GM18907 (cell line): ENCODE data around the gene COL20A1.
"Not testable (repeated sequence)": the region's sequence is repeated elsewhere in the genome, so short reads cannot be mapped to it uniquely, and the experiment has no call there.

ENCODE experiments used
- ATAC-seq: cut with Tn5 transposase; IDR thresholded peaks from one replicate; pipeline ENCODE4 v1.9.1; 2021; ENCODE audit warnings: mild to moderate bottlenecking, moderate library complexity; ENCODE audit not compliant: unreplicated experiment

Gene COL20A1

GRCh38 chr20:63370618-63371187, 77.7 kb downstream of the COL20A1 start:
- ATAC-seq: no peak

GRCh38 chr20:63371291-63371865, 78.4 kb downstream of the COL20A1 start:
- no peak for ATAC-seq

DNA sequence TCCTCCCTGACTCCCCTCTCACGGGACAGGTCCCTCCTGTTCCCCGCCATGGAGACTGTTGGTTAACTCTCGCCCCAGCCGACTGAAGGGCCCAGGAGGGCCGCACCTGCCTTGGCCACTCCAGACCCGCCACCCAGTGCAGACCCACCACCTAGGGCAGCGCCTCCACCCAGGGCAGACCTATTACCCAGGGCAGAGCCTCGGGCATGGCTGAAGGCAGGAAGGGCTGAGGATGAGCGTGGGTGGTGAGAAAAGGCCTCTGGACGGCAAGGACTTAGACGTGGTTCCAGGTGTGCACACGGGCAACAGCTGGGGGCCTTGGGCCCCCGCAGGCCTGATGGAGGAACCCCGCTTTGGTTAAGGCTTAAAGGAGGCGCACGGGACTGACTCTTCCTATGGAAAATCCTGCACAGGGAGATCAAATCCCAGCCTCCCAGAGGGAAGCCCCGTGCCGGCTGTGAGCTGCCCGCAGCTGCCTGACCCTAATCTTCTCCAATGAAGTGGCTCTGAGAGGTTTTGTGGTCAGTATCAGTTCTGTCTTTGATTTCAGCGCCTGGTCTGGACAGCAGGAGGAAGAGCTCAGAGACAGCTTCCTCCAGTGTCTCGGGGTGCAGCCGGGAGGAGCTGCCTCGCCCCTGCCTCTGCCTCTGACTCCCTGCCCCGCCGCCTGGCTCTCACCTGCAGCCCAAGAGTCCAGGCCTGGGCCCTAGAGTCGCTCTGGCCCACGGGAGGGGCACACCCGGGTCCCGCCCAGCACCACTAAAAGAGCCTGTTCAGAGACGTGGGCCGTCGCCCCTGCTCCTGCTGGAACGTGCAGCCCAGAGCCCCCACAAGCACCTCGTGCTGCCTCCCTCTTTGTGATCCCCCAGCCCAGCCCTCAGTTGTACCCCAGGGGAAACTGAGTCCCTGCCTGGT, 80.2 kb downstream of the COL20A1 start:
- ATAC-seq: no peak

DNA sequence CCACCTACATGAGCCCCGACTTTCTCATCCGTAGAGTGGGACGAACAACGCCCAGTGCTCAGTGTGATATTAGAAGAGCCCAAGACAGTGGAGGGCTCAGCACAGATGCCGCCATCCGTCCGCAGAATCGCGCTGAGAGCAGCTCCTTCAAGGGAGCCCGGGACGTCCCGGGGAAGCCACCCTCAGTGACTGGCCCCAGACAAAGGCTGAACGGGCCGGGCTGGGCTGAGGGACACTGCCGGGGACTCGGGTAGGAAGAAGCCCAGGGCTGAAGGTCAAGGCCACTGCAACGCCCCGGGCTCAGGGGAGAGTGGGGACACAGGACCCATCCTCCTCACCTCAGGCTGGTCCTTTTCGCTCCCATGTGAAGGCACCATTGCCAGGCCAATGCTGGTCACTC, 81.0 kb downstream of the COL20A1 start:
- no peak for ATAC-seq

GRCh38 chr20:63374504-63374903, 81.5 kb downstream of the COL20A1 start:
- ATAC-seq: no peak

DNA sequence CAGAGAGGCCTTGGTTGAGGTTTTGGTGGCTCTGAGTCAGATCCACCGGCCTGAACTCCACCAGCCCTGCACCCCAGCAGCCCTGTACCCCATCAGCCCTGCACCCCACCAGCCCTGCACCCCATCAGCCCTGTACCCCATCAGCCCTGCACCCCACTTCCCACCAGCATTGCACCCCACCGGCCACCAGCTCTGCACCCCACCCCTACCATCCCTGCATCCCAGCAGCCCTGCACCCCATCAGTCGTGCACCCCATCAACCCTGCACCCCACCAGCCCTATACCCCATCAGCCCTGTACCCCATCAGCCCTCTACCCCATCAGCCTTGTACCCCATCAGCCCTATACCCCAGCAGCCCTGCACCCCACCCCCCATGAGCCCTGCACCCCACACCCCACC, 82.5 kb downstream of the COL20A1 start:
- no peak for ATAC-seq

DNA sequence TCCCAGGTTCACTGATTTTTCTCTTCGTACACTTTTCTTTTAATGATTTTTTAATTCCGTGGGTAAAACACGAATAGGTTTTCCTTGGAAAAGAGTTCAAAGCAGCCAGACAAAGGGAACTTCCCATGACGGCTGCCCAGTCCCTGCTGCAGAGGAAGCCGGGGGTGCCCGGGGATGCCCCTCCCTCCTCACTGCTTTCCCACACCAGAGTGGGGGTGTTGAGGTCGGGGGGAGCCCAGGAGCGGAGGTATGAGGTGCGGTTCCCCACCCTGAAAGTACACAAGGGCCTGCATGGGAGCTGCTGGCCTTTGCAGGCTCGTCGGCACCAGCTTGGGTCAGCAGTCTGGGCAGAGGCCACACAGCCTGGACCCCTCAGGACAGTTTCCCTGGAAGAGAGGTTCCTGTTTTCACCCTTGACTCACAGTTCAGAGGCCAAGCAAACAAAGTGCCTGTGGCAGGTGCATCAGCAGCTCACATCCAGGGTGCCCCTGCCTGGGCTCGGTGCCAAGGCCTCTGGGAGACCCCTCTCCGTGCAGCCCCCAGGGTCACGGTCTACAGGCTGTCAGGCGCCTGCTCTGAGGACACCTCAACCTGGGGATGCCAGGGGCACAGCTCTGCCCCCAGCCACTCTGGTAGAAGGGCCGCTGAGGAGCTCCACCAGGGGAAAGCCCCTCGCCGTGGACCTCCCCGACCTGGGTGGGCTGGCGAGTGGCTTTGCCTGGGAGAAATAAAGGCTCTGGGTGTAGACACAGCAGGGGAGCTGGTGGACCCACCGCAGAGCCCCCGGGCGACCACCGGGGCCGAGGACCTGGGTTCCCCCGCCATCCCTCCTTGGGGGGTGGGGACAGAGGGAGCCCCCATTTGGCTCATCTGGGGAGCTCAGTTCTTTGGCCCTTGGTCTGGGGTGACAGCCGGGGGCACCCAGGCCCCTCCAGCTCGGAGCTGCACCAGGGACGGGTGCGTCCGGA, 83.6 kb downstream of the COL20A1 start:
- ATAC-seq: no peak

GRCh38 chr20:63377256-63377941, 84.4 kb downstream of the COL20A1 start:
- ATAC-seq: no peak

DNA sequence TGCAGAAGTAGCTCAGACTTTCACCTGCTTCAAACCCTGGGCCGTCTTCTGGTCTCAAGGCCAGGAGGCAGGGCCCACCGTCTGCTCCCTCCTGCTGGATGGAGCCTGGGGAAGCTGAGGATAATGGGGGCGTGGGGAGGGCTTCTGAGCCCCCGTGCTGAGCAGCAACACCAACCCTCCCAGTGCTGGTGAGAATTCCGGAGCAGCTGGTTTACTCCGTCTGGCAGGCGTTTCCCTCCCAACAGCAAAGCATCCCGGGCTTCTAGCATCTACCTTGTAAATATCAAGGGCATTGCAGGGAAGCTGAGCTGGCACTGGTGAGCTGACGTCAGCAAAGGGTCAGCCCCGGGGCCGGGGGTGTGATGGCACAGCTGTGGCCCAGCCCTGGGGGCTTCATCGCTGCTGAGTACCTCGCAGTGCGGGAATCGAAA, 85.0 kb downstream of the COL20A1 start:
- ATAC-seq: no peak

- ATAC-seq: no peak
These were observed 85.6 kb downstream of the COL20A1 start for GRCh38 chr20:63378626-63379025.

- no peak for ATAC-seq
These were observed 86.3 kb downstream of the COL20A1 start for GRCh38 chr20:63379296-63379695.

DNA sequence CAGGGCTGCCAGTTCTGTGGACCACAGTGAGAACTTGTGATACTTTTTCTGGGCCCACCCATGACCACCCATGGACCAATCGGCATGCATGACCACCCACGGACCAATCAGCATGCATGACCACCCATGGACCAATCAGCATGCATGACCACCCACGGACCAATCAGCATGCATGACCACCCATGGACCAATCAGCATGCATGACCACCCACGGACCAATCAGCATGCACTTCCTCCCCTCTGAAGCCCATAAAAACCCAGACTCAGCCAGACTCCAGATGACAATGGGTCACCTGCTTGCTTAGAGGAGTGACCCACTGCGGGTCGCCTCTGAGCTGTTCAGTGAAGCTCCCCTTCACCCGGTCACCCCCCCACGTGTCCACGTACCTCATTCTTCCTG, 86.9 kb downstream of the COL20A1 start:
- ATAC-seq: not testable (repeated sequence)

DNA sequence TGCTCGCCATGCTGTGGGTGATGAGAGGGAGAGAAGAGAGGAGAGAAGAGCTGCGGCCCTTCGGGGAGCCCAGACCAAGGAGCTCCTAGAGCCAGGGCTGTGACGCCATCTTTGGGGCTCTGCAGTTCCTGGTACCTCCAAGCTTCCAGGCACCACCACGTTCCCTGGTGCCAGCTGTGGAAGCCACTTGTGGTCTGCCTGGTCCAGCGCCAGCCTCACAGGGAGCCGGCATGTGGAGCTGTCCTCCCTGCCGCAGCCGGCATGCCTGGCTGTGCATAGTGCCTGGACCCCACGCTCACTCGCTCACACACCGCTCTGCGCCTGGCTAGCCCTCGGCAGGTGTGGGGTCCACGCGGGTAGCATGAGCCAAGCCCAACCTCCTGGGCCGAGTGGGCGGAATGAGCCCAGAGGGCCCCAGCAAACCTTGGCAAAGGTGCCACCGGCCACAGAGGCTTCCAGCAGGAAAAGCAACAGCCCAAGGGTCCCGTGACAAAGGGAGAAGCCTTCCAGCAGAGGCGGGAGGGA, 87.4 kb downstream of the COL20A1 start:
- no peak for ATAC-seq

DNA sequence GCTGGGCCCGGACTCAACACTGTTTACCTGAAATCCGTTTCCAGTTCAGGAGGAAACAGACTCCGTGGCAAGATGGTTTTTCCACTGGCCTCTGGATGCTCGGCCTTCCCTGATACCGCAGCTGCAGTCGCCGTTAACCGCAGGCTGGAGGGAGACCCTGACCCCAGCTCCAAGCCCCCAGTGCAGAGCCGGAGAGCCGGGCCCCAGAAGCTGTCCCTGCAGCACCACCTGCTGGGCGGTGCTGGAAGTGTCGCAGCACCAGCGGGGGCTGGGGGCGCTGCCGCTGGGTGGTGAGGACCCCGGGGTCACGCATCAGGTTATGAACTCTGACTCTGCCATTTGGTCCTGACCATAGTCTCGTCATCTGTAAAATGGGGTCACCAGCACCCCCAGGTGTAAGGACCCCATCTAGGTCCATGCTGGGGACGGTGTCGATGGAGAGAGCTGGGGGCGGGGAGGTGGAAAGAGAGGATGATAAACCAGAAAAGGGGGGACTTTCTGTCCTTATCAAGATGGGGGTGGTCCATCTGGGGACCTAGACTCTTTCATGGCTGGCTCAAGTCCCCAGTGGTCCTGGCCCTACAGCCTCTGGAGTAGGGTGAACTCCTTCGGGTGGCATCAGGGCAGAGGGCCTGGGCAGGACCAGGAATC, 88.9 kb downstream of the COL20A1 start:
- no peak for ATAC-seq

- ATAC-seq: no peak
These were observed 89.7 kb downstream of the COL20A1 start for GRCh38 chr20:63382551-63383300.

- ATAC-seq: no peak
These were observed 90.6 kb downstream of the COL20A1 start for GRCh38 chr20:63383556-63383955.

- ATAC-seq: no peak
These were observed 91.3 kb downstream of the COL20A1 start for GRCh38 chr20:63384336-63384735.
